HepG2 (cell line): Measurements from ENCODE around the gene TPBGL. TPM values are rescaled to one million over a fixed set of nuclear protein-coding genes. Genes with fewer than 3 reads are reported as not detected.

Source experiments
- ATAC-seq: fragments of 200-7000 bp; cut with Tn5 transposase; 3 replicates; pipeline ENCODE4 v1.9.1; 2020; ENCODE audit warnings: mild to moderate bottlenecking, moderate library complexity
- BruUV-seq: library from RNA; stranded (reverse); fragments of 400-500 nt; replicated peaks from 2 replicates; lab custom pipeline; 2021; lab: Mats Ljungman, UMichigan
- CTCF ChIA-PET: fragments of 300-600 bp; formaldehyde crosslinking; extraction: SDS; loops from one replicate; lab custom pipeline; 2021; ENCODE audit warnings: low total read pairs, inconsistent platforms, low intra/inter-chr PET ratio; lab: Yijun Ruan, JAX
- POLR2A ChIA-PET: fragments of 350-600 bp; sonication (Branson Sonifier 250); formaldehyde crosslinking; loops from one replicate; lab custom pipeline; 2020; ENCODE audit warnings: antibody characterized with exemption, inconsistent platforms; lab: Yijun Ruan, JAX
- DNase-seq: peaks from one replicate; pipeline ENCODE4 v3.0.0-alpha.2; 2015; ENCODE audit warnings: low spot score
- FAIRE-seq: peaks from 3 replicates; lab custom pipeline; 2011; peaks lifted over from hg19 to GRCh38; lab: Jason Lieb, UNC
- H2AFZ ChIP-seq: one replicate; pipeline ENCODE4 v1.6.1; 2011; ENCODE audit warnings: low read length, inconsistent platforms
- H3K27ac ChIP-seq: fragments of 300-600 bp; 3 replicates; pipeline ENCODE4 v1.8.0; 2011; ENCODE audit warnings: mixed run types, mild to moderate bottlenecking, mixed read lengths, low read length, inconsistent platforms; ENCODE audit not compliant: insufficient read depth; ENCODE audit errors: extremely low read length
- H3K27me3 ChIP-seq, 2 experiments: fragments of 200-600 bp in 1 of 2; 2 replicates in 1 of 2; 3 replicates in 1 of 2; pipeline versions ENCODE4 v1.6.0 to v1.8.0; 2011; ENCODE audit warnings: low read length in 2 of 2, mild to moderate bottlenecking in 2 of 2, moderate library complexity in 2 of 2, inconsistent platforms in 1 of 2; ENCODE audit not compliant: insufficient read depth in 2 of 2, control insufficient read depth in 1 of 2
- H3K36me3 ChIP-seq, 2 experiments: fragments of 200-600 bp in 1 of 2; replicated peaks in 1 of 2; 2 replicates in 1 of 2; 3 replicates in 1 of 2; pipeline versions ENCODE4 v1.5.1 to v1.8.0; 2011; ENCODE audit warnings: low read length in 2 of 2, inconsistent platforms in 1 of 2; ENCODE audit not compliant: insufficient read depth in 2 of 2, control insufficient read depth in 1 of 2
- H3K4me1 ChIP-seq: 2 replicates; pipeline ENCODE4 v1.5.1; 2012; ENCODE audit warnings: low read length, inconsistent platforms; ENCODE audit not compliant: insufficient read depth
- H3K4me2 ChIP-seq: 2 replicates; pipeline ENCODE4 v1.6.0; 2011; ENCODE audit warnings: low read depth, low read length, inconsistent platforms
- H3K4me3 ChIP-seq, 3 experiments: fragments of 200-600 bp in 1 of 3; sonication (generic), shearing (Covaris generic) in 1 of 3; replicated peaks in 1 of 3; 2 replicates each; pipeline ENCODE4 v1.5.1; 2011 to 2016; ENCODE audit warnings: low read length in 3 of 3, inconsistent platforms in 2 of 3, low read depth in 2 of 3, mild to moderate bottlenecking in 2 of 3, control low read depth in 1 of 3, mixed read lengths in 1 of 3; ENCODE audit not compliant: insufficient read depth in 1 of 3
- H3K79me2 ChIP-seq: one replicate; pipeline ENCODE4 v1.6.1; 2011; ENCODE audit warnings: low read length, inconsistent platforms; ENCODE audit not compliant: insufficient read depth
- H3K9ac ChIP-seq: 2 replicates; pipeline ENCODE4 v1.6.0; 2011; ENCODE audit warnings: mild to moderate bottlenecking, low read depth, low read length, inconsistent platforms; ENCODE audit not compliant: insufficient read depth
- H3K9me3 ChIP-seq: 2 replicates; pipeline ENCODE4 v1.5.1; 2012; ENCODE audit warnings: mild to moderate bottlenecking, low read length
- H4K20me1 ChIP-seq: 2 replicates; pipeline ENCODE4 v1.6.0; 2011; ENCODE audit warnings: inconsistent platforms, mild to moderate bottlenecking, low read length, moderate library complexity; ENCODE audit not compliant: insufficient read depth
- NPAS2 ChIP-seq: sonication (generic); formaldehyde crosslinking; IDR thresholded peaks from 2 replicates; pipeline ENCODE4 v1.8.0; 2022; ENCODE audit warnings: mild to moderate bottlenecking, missing genetic modification reagents, borderline replicate concordance
- SPEN ChIP-seq: sonication (generic); formaldehyde crosslinking; IDR thresholded peaks from 2 replicates; pipeline ENCODE4 v1.5.1; 2020; ENCODE audit warnings: low read depth, mild to moderate bottlenecking, missing genetic modification reagents
- ZBTB21 ChIP-seq: sonication (generic); formaldehyde crosslinking; IDR thresholded peaks from 2 replicates; pipeline ENCODE4 v1.4.0; 2020; ENCODE audit warnings: missing genetic modification reagents
- ZNF264 ChIP-seq: sonication (generic); formaldehyde crosslinking; IDR thresholded peaks from 2 replicates; pipeline ENCODE4 v1.4.0; 2020; ENCODE audit warnings: missing genetic modification reagents
- WGBS: methylation state at CpG from one replicate; pipeline ENCODE4 v1.1.6; 2017; ENCODE audit warnings: low lambda C conversion rate; 5-methylcytosine and 5-hydroxymethylcytosine counted together
- in situ Hi-C: cut with HindIII; loops from 2 replicates; pipeline ENCODE4 v1.10.0; 2017; ENCODE audit warnings: low pct_unique_long_range_greater_than_20kb; ENCODE audit not compliant: extremely low pct_ligation_motif_present
- intact Hi-C: fragments of 100-400 bp; cut with micrococcal nuclease; formaldehyde crosslinking; loops from one replicate; pipeline ENCODE4 v1.10.0; 2022; ENCODE audit not compliant: unreplicated experiment
- polyA plus RNA-seq, 8 experiments: library from polyadenylated mRNA; depleted of rRNA in 3 of 8; stranded (reverse) in 7 of 8; unstranded in 1 of 8; fragments of >200 nt; fragmentation: Illumina TruSeq in 4 of 8; extraction: Trizol in 4 of 8; gene quantifications; 2 replicates each; pipeline versions ENCODE4 v1.2.1 to v1.2.3, GENCODE V29; 2011 to 2016; ENCODE audit warnings: low read depth in 4 of 8, missing spikeins in 1 of 8, mixed read lengths in 1 of 8; ENCODE audit not compliant: insufficient read depth in 1 of 8
- total RNA-seq, 5 experiments: library from RNA; depleted of rRNA; stranded (reverse); fragments of >200 nt; fragmentation: Illumina TruSeq; extraction: Trizol; gene quantifications; 2 replicates each; pipeline ENCODE4 v1.2.3, GENCODE V29; 2016; ENCODE audit warnings: low read depth in 1 of 5
- TF ChIP-seq, protein P1 (sequence below): sonication (generic); formaldehyde crosslinking; IDR thresholded peaks from 2 replicates; pipeline ENCODE4 v1.8.0; 2023; ENCODE audit warnings: mild to moderate bottlenecking, missing genetic modification reagents
- TF ChIP-seq, protein P2 (sequence below): sonication (generic); formaldehyde crosslinking; IDR thresholded peaks from 2 replicates; pipeline ENCODE4 v1.9.0; 2021; ENCODE audit warnings: mild to moderate bottlenecking, missing genetic modification reagents

The TPBGL gene
- total and polyA plus RNA-seq, 2 of the 13 experiments (the other 11 are each of a cell fraction or from before 2014, with no cell fraction given) = not detected

DNA sequence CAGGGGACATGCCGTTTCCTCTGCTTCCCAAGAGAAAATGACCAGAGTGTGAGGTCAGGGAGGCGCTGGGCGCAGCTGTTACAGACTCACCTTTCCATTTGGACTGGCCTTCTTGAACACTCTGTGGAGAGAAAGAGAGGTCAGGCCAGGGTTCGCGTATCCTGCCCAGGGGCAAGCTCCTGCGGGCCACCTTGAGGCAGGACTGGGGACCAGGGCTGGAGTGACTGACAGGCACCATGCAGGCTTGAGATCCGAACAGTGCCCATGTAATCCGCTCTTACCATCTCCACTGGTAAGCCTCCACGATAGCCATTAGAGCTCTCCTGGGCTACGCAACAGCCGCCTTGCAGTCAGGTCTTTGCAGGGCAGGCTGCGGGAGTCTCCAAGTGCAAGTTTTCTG lies 49.3 kb downstream of the TPBGL start:
- no peak for ATAC-seq
- 97% methylated on average over 12 of the region's 12 CpGs for WGBS
- TF ChIP-seq SPEN (CRISPR knock-in tag) (no peak), NPAS2 (no peak), ZNF264 (CRISPR knock-in tag) (no peak), ZBTB21 (CRISPR knock-in tag) (no peak)
- TF ChIP-seq, protein P1, sequence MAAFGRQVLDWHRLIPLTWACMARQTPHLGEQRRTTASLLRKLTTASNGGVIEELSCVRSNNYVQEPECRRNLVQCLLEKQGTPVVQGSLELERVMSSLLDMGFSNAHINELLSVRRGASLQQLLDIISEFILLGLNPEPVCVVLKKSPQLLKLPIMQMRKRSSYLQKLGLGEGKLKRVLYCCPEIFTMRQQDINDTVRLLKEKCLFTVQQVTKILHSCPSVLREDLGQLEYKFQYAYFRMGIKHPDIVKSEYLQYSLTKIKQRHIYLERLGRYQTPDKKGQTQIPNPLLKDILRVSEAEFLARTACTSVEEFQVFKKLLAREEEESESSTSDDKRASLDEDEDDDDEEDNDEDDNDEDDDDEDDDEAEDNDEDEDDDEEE (CRISPR knock-in tag) = no peak
- TF ChIP-seq, protein P2, sequence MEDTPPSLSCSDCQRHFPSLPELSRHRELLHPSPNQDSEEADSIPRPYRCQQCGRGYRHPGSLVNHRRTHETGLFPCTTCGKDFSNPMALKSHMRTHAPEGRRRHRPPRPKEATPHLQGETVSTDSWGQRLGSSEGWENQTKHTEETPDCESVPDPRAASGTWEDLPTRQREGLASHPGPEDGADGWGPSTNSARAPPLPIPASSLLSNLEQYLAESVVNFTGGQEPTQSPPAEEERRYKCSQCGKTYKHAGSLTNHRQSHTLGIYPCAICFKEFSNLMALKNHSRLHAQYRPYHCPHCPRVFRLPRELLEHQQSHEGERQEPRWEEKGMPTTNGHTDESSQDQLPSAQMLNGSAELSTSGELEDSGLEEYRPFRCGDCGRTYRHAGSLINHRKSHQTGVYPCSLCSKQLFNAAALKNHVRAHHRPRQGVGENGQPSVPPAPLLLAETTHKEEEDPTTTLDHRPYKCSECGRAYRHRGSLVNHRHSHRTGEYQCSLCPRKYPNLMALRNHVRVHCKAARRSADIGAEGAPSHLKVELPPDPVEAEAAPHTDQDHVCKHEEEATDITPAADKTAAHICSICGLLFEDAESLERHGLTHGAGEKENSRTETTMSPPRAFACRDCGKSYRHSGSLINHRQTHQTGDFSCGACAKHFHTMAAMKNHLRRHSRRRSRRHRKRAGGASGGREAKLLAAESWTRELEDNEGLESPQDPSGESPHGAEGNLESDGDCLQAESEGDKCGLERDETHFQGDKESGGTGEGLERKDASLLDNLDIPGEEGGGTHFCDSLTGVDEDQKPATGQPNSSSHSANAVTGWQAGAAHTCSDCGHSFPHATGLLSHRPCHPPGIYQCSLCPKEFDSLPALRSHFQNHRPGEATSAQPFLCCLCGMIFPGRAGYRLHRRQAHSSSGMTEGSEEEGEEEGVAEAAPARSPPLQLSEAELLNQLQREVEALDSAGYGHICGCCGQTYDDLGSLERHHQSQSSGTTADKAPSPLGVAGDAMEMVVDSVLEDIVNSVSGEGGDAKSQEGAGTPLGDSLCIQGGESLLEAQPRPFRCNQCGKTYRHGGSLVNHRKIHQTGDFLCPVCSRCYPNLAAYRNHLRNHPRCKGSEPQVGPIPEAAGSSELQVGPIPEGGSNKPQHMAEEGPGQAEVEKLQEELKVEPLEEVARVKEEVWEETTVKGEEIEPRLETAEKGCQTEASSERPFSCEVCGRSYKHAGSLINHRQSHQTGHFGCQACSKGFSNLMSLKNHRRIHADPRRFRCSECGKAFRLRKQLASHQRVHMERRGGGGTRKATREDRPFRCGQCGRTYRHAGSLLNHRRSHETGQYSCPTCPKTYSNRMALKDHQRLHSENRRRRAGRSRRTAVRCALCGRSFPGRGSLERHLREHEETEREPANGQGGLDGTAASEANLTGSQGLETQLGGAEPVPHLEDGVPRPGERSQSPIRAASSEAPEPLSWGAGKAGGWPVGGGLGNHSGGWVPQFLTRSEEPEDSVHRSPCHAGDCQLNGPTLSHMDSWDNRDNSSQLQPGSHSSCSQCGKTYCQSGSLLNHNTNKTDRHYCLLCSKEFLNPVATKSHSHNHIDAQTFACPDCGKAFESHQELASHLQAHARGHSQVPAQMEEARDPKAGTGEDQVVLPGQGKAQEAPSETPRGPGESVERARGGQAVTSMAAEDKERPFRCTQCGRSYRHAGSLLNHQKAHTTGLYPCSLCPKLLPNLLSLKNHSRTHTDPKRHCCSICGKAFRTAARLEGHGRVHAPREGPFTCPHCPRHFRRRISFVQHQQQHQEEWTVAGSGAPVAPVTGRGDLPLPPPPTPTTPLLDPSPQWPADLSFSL (CRISPR knock-in tag) = no peak
- Histone ChIP-seq H3K36me3 (peaks cover 5 to 21% of the 10 kb centered on the region in 2 experiments), H2AFZ (no peak overlapping the region), H3K27me3 (no peaks in the 10 kb centered on the region), H3K4me3 (no peak overlapping the region), H3K27ac (no peak overlapping the region), H4K20me1 (peaks cover 20% of the 10 kb centered on the region), H3K9ac (no peak overlapping the region), H3K79me2 (peaks cover 2% of the 10 kb centered on the region), H3K9me3 (no peaks in the 10 kb centered on the region), H3K4me1 (peaks cover 11% of the 10 kb centered on the region), H3K4me2 (no peak overlapping the region)
- in situ Hi-C loops = no loop called here
- BruUV-seq = no TSS peak
- POLR2A ChIA-PET = no interaction called here
- CTCF ChIA-PET = no interaction called here
- no peak for FAIRE-seq
- no peak for DNase-seq
- intact Hi-C loops = no loop called here
